Hepatic stellate cell (primary cell): ENCODE measurements around the gene TPSAB1.
"Not testable (repeated sequence)": the region's sequence is repeated elsewhere in the genome, so short reads cannot be mapped to it uniquely, and the experiment has no call there.

ENCODE experiments used
- DNase-seq: peaks from one replicate; pipeline ENCODE4 v3.0.0; 2011; ENCODE audit warnings: low spot score

TPSAB1 gene

DNA sequence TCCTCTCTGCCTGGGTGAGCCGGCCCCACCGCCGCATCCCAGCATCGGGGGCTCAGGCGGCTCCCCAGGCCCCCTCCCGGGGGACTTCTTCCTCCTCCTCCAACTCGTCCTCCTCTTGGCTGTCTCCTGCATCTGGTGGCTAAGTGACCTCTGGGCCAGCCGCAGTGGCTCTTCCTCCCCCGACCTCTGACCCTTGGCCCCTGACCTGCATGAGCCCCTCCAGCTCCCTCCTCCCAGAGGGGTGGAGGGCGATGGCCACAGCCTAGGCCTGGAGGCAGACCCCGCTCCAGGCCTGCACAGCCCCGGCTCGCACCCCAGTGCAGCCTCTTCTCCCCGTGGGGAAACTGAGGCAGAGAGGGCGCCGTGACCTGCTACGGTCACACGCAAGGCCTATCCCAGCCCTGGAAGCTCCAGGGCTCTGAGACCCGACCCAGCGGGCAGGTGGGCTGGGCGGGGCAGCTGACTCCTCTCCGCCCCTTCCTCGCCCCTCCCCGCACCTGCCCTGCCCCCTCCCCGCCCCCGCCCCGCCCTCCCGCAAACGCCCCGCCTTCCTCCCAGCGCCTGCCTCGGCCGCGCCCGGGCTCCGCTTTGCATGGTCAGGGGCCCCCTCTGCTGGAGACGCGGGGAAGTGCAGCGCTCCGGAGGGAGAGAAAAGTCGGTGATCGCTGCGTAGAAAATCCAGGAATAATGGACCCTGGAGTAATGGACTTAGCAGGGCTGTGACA is 8.7 kb downstream of the TPSAB1 start:
- not testable (repeated sequence) for DNase-seq

GRCh38 chr16:1253701-1254364 is 13.3 kb downstream of the TPSAB1 start:
- DNase-seq: not testable (repeated sequence)

DNA sequence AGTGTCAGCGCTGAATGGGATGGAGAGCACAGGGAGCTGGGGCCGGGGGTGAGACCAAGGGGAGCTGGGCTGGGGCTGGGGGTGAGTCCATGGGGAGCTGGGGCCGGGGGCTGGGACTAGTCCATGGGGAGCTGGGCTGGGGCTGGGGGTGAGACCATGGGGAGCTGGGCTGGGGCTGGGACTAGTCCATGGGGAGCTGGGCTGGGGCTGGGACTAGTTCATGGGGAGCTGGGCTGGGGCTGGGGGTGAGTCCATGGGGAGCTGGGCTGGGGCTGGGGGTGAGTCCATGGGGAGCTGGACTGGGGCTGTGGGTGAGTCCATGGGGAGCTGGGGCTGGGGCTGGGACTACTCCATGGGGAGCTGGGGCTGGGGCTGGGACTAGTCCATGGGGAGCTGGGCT is 14.3 kb downstream of the TPSAB1 start:
- not testable (repeated sequence) for DNase-seq

DNA sequence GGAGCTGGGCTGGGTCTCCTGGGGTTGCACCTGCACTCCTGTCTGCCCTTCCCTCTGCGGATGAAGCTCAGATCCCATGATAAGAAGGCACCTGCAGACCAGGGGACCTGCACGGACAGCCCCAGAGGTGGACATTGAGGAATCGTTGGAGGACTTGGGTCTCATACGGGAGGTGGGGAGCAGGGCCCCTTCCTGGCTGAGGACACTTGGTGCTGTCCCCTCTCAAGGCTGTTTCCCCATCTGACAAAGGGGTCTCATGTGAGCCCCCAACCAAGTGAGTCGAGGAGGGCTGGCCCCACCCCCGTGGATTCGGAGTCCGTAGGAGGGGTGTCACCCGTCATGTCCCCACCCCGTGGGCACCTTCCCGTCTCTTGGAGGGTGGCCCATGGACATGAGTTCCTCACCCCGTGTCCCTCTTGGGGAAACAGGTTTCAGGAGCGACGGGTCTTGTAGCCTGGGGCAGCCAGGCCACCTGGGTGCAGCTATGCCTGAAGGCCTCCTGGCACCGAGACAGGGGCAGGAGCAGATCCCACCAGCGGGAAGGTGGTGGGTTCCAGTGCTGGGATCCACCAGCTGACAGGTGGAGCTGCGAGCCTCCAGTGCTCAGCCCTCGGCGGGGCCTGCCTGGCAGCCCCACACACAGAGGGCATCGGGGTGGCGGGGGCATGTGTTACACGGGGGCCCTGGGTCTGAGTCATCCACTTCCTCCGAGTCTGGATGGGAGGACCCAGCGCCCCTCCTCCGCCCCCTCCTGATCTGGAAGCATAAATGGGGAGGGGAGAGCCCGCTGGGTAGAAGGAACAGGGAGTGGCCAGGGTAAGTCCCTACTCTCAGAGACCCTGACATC is 15.0 kb downstream of the TPSAB1 start, which contains the start of gene TPSD1:
TSS of gene TPSD1 (plus strand) at position 794 of the 847 bp plus-strand sequence. CDS start 212 bp downstream, outside the sequence.
- DNase-seq: not testable (repeated sequence)

DNA sequence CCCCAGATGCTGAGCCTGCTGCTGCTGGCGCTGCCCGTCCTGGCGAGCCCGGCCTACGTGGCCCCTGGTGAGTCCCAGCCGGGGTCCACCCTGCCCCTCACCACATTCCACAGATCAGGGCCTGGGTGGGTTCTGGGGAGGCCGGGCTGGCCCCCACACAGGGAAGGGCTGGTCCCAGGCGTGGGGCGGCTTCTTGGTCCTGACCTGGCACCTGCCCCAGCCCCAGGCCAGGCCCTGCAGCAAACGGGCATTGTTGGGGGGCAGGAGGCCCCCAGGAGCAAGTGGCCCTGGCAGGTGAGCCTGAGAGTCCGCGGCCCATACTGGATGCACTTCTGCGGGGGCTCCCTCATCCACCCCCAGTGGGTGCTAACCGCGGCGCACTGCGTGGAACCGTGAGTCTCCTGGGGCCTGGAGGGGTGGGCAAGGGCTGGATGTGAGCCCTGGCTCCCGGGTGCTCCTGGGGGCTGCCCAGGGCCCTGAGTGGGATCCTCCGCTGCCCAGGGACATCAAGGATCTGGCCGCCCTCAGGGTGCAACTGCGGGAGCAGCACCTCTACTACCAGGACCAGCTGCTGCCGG is 15.9 kb downstream of the TPSAB1 start:
- not testable (repeated sequence) for DNase-seq

DNA sequence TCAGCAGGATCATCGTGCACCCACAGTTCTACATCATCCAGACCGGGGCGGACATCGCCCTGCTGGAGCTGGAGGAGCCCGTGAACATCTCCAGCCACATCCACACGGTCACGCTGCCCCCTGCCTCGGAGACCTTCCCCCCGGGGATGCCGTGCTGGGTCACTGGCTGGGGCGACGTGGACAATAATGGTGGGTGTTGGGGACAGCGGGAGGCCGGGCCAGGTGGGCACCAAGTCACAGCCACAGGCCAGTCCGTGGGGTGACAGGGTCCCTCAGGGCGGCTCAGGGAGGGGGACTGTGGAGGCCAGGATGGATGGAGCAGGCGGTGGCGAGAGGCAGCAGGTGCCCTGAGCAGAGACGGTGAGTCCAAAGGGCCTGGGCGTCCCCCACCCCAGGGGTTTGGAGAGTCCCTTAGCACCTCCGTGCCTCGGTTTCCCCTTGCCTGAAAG is 16.4 kb downstream of the TPSAB1 start:
- DNase-seq: no peak

- DNase-seq: no peak
Measured at GRCh38 chr16:1257561-1258224, 17.2 kb downstream of the TPSAB1 start.

GRCh38 chr16:1258225-1258600 is 17.7 kb downstream of the TPSAB1 start:
- no peak for DNase-seq

DNA sequence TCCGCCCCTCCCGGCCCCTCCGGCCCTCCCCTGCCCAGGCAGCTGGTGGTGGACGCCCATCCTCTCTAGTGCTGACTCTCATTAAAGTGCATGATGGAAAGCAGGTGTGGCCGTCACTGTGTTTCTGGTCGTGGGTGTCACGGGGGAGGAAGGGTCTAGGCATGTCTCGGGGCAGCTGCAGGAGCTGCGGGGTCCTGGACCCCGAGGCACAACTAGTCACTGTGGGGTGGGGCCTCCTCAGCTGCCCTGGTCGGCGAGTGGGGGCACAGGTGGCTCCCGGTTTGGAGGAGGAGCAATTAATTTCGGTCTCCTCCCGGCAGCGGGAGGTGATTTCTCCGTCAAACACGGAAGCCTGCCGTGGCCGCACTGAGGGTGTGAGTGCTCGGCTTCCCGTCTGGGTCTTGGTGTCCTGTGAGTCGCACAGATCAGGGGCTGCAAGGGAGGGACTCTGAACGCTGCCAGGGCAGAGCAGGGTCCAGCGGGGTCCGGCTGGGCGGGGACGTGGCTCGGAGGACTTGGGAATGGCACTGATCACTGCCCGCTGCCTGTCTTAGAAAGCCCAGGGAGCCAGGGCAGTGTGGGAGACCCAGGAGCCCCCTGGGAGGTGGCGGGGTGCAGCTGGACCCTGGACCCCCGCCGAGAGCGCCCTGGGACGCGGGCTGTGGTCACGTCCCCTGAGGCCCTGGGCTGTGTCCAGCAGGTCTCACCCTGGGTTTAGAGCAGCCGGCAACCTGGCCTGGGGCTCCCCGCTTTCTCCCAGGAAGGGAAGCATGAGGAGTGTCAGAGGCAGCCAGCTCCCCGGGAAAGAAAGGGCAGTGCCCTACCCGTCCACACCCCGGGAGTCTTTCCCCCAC is 18.6 kb downstream of the TPSAB1 start:
- no peak for DNase-seq

GRCh38 chr16:1259760-1260068 is 19.2 kb downstream of the TPSAB1 start:
- no peak for DNase-seq

DNA sequence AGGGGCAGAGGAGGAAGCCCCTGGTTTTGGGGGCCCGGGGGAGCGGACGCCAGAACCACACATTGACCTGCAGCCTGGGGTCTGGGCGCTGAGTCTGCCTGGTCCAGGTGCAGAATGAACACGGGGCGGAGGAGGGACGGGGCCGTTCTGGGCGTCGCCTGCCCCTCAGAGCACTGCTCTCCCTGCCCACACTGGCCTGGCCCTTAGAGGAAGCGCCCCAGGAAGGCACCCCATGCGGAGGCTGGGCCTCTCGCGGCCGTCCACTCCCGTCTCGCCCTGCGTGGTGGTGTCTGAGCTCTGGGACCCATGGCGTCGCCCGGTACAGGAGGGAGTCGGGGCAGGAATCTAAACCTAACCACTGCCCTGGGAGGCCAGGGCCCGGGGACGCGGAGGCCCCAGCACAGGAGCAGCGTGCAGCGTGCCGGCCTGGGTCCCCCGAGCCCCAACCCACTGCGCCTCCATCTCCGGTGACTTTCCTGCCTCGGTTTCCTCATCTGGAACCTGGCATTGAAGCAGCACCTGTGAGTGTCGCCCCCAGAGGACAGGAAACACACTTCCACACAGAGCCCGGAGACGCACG is 19.7 kb downstream of the TPSAB1 start:
- DNase-seq: no peak

DNA sequence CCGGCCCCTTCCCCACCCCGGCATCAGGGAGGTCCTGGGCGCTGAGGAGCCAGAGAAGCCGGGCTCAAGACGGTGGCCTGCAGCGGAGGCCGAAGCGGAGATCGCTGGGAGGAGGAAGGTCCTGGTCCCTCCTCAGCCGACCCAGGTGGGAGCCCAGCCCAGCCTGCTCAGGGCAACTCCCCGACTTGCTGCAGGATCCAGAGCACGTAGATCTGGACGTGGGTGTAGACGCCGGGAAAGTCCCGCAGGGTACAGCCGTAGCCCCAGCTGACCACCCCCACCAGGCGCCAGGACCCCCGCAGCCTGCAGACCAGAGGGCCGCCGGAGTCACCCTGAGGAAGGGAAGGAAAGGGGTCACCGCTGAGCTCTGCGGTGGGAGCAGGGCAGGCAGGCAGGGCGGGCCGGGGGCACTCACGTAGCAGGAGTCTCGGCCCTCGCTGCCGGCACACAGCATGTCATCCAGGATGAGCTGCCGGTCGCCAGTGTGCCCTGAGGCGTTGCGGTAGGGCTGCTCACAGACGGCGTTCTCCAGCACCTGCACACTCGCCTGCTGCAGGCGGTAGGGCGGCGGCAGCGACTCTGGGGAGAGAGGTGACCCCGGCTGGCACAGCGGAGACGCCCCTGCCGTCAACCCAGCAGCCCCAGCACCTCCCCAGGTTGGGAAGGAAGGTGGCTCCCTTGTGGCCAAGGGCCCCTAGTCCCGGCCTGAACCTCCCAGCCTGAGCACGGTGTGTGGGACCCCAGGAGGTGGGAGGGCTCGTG is 20.8 kb downstream of the TPSAB1 start:
- DNase-seq: no peak

- DNase-seq: no peak
Measured at GRCh38 chr16:1262210-1262845, 21.8 kb downstream of the TPSAB1 start.

- DNase-seq: no peak
Measured at GRCh38 chr16:1262846-1263221, 22.3 kb downstream of the TPSAB1 start.

- no peak for DNase-seq
Measured at GRCh38 chr16:1263591-1264344, 23.3 kb downstream of the TPSAB1 start.

DNA sequence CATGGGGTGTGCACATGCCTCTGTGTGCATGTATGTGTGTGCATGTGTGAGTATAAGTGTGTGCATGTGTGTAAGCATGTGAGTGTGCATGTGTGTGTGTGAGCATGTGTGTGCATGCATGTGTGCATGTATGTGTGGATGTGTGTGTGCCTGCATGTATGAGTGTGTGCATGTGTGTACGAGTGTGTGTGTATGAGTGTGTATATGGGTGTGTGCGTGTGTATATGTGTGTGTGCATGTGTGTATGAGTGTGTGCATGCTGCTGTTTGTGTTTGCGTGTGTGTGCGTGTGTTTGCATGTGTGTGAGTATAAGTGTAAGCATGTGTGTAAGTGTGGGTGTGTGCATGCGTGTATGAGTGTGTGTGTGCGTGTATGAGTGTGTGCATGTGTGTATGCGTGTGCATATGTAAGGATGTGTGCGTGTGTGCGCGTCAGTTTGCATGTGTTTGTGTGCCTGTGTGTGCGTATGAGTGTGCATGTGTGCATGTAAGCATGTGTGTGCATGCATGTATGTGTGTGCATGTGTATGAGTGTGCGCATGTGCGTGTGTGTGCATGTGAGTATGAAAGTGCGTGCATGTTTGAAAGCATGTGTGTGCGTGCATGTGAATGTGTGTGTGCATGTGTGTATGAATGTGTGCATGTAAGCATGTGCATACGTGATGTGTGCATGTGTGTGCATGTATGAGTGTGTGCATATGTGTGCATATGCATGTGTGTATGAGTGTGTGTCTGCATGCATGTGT is 24.0 kb downstream of the TPSAB1 start:
- DNase-seq: no peak

GRCh38 chr16:1265090-1265630 is 24.7 kb downstream of the TPSAB1 start:
- no peak for DNase-seq

- no peak for DNase-seq
Measured at GRCh38 chr16:1265826-1266225, 25.3 kb downstream of the TPSAB1 start.
